HG03280 (cell line): ENCODE data around the gene RPLP2.

Experiments used
- ATAC-seq: cut with Tn5 transposase; IDR thresholded peaks from one replicate; pipeline ENCODE4 v1.9.1; 2021; ENCODE audit warnings: mild to moderate bottlenecking, moderate library complexity; ENCODE audit not compliant: unreplicated experiment

The RPLP2 gene

DNA sequence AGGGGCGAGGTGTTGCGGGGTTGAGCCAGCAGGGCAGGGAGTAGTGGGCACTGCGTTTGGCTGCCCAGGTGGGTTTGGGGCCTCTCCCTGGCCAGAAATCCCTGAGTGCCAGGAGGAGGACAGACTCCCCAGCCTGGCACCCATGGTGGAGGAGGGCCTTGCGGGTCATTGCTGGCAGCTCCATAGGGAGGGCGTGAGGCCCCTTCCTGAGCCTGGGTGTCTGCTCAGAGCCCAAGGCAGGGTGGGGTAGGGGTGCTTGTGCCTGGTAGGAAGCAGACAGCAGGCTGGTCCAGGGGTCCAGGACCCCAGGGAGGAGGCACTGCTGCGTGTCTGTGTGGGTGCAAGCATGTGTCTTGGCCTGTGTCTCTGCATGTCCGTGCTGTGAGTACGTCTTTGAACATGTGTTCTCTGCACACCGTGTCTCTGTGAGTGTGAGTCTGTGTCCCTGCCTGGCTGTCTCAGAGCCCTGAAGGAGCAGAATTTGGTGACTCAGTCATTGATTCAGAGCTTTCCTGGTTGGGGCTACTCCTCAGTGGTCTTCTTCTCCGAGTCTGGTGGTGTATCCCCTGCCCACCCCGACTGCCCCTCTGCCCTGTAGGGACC lies 36.8 kb downstream of the RPLP2 start:
- ATAC-seq, result no peak

DNA sequence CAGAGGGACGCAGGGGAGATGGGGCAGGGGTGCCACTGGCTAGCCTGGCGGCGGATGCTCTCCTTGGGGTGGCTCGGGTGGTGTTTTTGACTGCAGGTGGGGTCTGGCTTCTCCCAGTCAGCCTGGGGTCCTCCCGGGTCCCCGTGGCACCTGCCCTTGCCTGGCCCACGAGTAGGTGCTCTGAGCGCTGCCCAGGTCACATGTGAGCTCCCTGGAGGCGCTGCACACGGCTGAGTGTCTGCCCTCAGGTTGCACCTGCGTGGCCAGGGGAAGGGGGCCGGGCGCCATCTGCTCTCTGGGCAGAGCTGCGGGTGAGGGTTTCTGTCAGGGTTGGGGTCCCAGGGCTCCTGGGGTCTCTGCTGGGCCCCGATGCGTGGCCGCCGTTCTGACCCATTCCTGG lies 38.1 kb downstream of the RPLP2 start:
- ATAC-seq, result no peak

DNA sequence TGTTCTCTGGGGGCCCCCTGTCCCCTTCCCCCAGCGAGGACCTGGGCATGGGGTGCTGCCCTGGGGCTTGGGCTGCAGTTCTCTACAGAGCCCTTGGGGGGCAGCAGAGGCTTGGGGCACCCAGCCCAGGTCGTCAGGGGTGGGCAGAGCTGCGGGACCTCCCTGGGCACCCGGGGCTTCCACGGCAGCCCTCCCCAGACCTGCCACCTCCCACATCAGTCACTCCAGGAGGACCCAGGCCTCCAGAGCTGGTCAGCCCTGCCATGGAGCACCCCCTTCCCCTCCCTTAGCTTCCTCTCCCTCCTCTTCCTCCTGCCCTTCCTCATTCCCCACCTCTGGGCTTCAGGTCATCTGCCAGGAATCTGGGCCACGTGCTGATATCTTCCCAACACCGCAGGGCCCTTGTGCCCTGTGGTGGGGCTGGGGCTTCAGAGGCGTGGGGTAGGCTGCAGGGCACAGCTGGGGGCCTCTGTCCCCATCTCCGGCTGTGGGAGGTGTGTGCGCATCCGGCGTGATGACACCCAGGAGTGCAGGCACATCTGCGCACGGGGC lies 38.7 kb downstream of the RPLP2 start:
- peak; percentile 40 for ATAC-seq

DNA sequence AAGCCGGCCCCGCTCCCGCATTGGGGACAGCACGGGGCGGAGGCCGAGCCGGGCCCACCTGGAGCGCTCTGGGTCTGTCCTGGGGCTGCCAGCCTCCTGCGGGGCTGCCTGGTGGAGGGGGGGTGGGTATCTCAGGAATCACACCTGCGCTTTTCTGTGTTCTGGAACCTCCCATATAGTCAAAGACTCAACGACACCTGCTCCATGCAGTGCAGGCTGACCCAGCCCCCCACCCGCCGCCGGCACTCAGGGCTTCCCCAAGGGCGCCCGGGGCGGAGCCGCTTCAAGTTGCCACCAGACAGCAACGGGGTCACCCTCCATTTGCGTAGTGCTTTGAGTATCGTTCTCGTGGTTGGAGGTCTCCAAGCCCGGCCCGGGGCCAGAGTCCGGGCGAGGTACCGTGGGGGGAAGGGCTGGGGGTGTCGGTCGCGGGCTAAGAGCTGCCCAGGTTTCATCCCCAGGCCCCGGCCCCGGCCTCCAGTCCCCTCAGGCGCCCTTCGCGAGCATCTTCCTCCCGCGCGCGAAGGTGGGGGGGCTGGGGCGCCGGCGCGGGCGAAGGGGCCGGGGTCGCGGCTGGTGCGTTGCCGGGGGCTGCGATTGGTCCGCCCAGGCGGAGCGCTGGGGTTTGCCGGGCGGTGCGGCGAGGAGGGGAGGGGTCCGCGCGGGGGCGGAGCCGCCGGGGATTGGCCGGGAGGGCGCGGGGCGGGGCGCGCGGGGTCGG lies 39.5 kb downstream of the RPLP2 start:
- no peak for ATAC-seq

DNA sequence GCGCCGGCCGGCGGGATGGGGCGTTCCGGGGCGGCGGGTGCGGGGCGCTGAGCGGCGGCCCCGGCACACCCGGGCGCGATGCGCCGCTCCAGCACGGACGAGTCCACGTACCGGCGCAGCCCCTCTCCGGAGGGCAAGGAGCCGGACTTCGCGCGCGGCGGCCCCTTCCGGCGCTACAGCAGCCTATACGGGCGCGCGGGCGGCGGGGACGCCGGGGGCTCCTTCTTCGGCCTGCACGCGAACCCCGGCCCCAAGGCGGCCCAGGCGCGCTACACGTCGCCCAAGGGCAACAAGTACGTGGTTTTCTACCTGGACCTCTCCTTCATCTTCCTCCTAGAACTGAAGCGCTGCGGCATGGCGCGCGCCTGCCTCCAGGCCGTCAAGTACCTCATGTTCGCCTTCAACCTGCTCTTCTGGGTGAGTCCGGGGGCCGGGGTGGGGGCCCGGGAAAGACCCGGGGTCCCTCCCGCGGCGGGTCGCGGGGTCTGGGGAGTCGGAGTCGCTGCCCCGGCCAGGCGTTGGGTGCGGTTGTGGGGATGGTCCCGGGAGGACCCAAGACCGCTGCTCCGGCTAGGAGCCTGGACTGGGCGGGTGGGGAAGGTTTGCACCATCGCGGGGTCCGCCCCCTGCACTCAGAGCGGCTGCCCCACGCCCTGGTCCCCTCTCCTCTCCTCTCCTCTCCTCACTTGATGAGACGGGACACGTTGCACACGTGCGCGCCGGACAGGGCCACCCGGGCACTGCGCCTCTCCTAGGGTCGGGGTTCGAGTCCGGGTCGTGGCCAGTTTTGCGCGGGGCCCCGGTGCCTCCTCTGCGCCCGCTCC lies 40.4 kb downstream of the RPLP2 start:
- ATAC-seq, result no peak

DNA sequence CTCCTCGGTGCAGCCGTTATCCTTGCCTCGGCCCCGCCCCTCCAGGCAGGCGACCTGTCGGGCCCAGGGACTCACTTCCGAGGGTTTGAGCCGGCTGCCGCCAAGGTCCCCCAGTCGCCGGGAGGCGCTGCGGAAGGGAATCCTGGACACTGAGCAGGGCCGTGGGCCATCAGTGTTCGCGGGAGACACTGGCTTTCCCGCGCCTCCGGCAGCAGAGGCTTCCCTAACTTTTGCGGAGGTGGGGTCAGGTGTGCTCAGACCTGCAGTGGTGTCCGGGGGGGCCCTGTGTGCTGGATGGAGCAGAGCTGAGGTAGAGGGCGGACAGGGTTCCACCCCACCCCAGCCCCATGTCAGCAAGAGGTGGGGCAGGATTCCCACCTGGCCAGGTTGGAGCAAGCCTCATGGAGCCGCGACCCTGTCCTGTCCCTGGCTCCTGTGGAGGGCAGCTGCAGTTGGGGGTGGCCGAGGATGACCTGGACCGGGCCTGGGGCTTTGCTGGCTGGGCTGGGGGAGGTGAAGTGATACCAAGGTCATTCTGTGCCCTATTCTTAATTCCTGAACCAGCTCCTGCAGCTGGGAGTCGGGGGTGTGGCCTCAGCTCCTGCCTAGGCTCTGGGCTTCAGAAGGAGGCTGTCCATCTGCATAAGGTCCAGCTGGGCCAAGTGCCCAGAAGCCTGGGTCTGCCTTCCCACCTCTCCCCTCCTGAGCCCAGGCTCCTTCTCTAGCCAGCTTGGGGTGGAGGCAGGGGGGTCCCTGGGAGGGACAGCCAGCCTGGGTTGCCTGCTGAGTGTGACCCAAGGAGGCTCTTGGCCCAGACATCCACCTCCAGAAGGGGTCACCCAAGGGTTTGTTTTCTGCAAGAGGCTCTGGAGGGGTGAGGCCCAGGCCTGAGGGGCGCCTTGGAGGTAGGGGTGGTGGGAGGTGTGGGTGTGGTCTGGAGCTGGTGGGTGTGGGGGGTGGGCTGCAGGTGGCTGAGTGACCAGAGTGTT lies 41.3 kb downstream of the RPLP2 start:
- no peak for ATAC-seq

DNA sequence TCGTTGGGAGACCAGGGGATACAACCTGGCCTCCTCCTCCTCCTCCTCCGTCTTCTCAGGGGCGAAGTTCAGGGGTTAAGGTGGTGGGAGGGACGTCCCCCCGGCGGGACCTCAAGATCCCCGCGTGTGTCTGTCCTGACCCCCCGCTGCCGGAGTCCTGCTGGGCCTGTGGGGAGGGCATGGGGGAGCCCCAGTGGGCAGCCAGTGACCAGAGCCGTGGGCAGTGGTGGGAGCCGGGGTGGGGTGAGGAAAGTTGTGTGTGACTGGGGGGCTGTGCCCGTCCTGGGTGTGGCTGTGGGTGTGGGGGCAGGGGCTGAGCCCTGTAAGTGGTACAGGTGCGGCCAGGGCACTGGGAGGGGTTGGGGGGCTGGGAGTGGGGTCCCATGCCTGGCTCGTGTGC lies 43.0 kb downstream of the RPLP2 start:
- ATAC-seq, result no peak

DNA sequence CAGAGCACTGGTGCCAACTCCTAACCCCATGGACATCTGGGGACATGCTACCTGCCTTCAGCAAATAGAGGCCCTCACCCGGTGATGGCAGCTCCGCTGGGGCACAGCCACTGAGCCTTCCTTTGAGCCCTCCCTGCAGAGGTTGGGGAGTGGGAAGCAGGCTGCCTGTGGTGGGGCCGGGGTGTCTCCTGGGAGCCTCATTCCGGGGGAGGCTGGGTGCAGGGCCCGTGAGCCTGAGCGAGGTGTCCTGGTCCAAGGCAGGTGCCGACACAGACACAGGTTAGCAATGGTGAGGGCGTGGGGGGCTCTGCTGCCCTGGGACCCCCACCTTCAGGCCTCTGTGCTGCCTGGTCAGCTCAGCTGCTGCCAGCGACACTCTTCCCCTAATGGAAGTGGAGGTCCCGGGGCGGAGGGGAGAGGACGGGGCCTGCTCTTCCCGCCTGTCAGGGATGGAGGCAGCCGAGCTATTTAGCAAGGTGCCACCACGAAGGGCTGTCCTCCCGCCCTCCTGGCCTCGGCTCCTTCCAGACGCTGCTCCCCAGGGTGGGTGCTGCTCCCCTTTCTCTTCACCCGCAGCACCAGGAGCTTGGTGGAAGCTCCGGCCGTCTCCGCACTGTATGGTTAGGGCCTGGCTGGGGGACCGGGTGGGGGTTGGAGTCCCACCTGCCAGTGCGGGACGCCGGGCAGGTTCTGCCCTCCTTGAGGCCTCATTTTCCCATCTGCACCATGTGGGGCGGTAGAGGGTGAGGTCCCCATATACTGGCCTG lies 44.1 kb downstream of the RPLP2 start:
- no peak for ATAC-seq

DNA sequence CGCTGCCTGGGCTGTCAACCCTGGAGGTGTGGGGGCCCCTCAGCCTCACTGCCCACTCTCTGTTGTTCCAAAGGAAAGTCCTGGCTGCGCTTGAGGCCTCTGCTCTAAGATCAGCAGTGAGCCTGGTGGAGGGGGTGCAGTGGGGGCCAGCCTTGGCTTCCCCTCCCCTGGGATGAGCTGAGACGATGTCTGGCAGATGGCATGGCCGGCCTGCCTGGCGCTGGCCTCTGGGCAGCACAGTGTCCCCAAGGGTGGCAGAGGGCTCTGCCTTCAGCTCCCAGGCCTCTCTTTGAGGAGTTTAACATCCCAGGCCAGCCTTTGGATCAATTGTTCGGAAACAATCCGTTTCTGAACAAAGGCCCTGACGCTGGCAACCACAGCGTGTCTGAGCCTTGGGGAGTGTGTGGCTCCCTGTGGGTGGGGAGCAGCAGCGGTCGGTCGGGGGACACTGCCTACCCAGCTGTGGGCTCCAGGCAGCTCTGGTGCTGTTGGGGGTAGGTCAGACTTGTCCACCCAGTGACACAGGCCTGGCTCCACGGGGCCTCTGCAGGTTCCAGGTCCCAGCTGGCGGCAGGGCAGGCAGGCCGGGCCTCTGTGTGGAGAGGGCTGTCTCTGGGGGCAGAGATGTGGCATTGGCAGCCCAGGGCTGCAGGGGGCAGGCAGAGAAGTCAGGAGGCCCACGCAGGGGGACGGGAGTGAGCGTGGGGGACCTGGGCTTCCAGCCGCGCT lies 45.0 kb downstream of the RPLP2 start:
- no peak for ATAC-seq

DNA sequence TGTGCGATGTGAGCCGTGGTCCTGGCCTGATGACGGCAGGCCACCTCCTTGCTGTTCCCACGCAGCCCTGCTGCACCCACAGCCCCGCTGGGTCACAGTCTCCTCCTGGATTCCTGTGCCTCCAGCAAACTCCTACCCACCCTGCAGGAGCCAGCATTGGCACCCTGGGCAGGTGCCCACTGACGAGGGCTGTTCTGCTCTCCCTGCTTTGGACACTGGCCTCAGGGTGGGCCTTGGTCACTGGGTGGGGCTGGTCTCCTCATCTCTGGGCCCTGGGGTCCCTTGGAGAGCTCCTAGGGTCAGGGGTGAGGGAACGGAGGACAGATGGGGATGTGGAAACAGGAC lies 45.5 kb downstream of the RPLP2 start:
- no peak for ATAC-seq

DNA sequence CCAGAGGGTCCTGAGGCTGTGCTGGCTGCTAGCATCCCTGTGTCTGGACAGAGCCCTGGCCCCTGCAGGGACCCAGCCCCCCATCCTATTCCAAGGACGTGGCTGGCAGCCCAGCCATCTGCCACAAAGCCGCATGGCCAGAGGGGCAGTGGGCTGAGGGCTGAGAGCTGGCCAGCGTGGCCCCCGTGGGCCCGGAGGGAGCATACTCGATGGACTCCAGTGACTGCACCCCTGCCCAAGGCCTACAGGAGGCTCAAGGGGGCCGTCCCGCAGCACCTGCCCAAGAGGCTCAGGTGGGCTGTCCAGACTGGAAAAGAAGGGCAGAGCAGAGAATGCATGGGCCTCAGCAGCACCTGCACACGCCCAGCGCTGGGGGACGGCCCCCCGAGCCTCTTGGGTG lies 46.0 kb downstream of the RPLP2 start:
- no peak for ATAC-seq

DNA sequence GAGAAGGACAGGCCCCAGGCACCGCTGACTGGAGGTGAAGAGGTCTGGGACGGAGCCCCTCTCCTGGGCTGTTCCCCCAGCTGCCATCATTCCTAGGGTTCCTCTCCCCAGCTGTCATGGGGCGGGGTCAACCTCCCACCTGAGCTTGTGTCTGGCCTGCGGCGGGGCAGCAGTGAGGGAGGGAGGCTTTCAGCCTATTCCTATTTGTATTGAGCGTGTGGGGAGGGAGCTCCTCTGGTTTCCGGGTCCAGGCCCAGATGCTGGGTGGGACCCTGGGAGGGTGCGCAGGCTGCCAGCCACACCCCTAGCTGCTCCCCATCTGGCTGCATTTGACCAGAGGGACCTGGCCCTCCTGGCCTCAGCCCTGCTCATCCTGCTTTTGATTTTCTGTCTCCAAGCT lies 46.6 kb downstream of the RPLP2 start:
- no peak for ATAC-seq

DNA sequence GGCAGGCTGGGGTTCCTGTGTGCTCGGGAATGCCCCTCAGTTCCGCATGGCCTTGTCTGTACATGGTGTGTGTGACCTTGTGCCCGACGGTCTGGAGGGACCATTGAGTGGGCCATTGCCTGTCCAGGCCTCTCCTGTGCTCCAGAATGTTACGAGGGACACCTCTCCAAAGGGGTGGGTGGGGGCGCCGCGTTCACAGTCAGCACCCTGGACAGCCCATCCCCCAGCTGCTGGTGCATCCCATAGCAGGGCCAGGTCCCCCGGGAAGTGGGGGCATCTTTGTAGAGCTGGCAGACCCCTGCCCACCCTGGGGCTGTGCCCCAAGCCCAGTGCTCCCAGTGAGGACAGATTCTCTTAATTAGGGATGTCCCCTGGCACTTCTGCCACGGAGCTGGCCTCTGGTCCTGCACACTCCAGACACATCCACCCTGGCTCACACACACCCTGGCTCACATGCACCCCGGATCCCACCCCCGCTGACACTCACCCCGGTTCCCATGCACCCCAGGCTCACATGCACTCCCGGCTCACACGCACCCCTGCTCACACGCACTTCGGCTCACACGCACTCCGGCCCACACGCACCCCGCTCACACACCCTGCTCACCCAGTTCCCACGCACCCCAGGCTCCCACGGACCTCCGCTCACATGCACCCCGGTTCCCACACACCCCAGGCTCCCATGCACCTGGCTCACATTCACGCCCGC lies 48.4 kb downstream of the RPLP2 start:
- ATAC-seq, result no peak

DNA sequence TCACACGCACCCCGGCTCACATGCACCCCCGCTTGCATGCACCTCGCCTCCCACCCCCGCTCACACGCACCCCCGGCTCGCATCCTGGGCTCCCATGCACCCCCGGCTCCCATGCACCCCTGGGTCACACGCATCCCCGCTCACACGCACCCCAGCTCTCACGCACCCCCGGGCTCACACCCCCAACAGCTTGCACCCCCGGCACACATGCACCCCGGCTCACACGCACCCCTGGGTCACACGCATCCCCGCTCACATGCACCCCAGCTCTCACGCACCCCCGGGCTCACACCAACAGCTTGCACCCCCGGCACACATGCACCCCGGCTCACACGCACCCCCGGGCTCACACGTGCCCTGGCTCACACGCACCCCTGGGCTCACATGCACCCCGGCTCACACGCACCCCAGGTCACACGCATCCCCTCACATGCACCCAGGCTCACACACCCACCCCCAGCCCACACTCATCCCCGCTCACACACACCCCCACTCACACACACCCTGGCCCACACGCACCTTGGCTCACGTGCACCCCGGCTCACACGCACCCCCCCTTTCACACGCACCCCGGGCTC lies 49.1 kb downstream of the RPLP2 start:
- no peak for ATAC-seq

DNA sequence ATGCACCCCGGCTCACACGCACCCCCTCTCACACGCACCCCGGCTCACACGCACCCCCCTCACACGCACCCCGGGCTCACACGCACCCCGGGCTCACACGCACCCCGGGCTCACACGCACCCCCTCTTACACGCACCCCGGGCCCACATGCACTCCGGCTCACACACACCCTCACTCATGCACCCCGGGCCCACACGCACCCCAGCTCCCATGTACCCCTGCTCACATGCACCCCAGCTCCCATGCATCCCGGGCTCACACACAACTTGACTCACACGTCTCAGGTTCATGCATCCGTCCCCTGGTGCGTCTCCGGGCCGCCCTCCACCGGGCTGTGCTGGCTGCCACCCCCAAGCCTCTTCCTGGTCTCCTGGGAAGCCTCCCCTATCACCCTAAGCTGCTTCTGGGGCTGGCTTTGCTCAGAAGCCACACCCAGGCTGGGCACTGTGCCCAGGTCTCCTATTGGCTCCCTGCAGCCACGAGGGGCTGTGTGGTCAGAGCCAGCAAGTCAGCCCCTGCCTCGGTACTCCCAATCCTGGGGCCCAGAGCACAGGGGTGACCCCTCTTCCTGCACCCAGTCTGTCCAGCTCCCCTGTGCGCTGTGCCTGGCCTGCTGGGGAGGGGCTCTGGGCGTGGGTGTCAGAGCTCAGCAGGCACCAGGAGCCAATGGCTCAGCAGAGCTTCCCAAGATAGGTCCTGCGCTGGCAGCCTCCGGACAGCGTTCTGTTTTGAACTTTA lies 49.8 kb downstream of the RPLP2 start:
- ATAC-seq, result no peak

DNA sequence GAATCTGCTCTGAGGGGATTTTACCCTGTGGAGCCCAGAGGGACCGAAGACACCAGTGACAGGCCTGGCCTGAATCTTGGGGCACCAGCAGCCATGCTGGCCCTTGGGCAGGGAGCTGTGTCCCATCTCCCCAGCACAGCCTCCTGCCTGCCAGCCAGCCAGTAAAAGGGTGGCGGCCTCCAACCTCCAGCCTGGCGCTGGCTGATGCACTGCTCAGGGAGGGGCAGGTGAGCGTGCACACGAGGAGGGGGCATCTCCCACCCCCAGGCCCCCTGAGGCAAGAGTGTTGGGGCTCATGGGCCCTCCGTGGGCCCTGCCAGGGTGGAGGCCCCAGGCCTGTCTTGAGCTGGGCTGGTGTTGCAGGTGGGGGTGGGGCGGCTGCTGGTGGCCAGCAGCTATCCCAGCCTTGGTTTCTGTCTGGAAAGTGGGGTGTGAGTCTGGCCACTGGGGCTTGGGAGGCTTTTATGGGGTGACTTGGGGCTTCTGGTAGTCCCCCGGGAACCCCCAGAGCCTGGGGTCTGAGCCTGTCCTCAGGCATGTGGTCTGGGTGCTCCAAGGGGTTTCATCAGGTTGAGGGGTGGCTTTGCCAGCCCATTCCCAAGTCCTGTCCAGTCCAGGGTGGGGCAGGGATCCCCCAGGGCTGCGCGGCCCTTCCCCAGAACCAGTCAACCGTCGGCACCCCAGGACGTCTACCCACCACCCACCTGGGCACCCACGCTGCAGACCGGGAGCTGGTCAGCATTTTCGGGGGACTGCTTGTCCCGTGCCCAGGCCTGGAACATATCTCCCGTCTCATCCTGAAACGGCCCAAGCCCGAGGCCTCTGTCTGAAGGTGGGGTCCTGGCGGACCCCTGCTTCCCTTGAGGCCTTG lies 50.7 kb downstream of the RPLP2 start:
- no peak for ATAC-seq

DNA sequence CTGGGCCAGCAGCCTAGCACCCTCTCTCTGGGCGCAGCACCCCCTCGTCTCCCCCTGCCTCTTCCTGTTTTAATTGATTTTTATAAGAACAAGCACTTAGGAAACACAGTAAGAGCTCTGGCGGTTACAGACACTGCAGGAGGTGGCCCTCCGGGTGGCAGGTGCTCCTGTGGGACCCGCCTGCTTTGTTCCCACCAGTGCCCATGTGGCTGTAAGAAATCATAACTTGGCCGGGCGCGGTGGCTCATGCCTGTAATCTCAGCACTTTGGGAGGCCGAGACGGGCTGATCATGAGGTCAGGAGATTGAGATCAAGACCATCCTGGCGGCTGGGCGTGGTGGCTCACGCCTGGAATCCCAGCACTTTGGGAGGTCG lies 51.3 kb downstream of the RPLP2 start:
- ATAC-seq, result no peak
